T-helper 2 cell (primary cell): ENCODE results near the gene GNPAT.

Experiments used
- DNase-seq, 5 experiments: peaks; one replicate each; pipeline versions ENCODE4 v3.0.0 to v3.0.0-alpha.2; 2012 to 2022

GNPAT gene

DNA sequence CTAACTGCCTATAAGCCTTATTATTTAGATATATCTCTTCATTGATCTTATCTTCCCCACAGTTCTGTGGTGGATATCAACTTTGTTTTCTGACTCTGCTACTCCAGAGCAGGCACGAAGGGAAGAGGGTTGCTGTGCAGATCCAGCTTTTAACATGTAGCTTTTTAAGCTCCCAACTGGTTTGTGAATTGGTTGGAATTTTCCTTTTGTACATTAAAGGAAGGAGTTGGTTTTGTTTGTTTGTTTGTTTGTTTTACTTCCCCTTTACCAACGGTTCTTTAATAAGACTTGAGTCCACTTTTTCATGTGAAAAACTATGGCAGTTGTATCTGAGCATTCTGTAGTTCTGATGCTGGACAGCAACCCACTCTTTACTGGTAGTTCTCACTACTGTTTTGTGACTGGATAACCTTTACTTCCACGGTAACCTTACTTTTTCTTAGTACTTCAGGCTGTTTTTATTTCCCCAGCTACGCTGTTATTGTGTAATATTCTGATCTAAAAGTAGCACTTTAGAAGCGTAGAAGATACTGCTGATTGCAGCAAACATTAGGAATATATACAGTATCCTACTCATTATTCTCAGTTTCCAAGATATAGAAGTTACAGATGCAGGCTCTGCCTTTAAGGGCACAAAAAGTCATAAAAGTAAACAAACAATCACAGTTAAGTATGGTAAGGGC is 1.6 kb downstream of the GNPAT start:
- DNase-seq: peak in 1 of 5 experiments; percentile 75

DNA sequence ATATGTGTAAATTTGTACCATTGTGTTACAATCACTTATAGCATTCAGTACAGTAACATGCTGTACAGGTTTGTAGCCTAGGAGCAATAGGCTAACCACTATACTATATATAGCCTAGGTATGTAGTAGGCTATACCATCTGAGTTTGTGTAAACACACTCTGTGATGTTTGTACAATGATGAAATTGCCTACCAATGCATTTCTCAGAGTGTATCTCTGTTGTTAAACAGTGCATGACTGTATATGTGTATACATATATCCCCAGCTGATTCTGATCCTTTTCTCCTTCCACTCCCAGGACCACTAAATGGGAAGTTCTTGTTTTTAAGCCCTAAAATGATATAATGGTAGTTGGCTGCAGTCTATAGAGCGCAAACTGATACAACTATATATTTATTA is 7.8 kb downstream of the GNPAT start:
- DNase-seq: no peak

DNA sequence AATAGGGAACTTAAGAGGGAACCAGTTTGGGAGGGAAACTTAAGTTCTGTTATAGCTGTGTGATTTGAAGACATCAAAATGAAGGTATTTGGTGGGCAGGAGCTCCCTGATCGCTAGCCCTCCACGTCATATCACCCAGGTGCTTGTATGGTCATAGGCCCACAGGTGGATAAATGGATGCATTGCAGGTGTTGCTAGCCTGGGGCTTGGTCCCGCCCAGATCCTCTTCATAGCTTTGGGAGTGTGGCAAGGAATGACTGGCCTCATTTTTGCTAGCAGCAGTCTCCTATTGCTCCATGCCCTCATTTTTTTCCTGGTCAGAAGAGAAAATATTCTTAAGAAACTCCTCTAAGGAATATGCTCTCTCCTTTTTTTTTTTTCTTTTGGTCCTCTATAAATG is 11.3 kb downstream of the GNPAT start:
- DNase-seq: no peak

DNA sequence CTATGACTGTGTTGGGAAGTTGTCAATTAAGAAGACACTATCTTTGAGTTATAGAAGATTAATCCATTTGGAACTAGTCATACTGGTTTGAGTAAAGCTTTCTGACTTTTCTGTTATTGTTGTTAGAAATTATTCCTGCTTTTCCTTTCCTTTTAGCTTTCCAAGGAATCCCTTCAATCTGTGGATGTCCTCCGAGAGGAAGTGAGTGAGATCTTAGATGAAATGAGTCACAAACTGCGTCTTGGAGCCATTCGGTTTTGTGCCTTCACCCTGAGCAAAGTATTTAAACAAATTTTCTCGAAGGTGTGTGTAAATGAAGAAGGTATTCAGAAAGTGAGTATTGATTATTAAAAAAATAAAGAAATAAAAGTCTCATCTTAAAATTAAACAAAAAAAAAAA is 19.3 kb downstream of the GNPAT start:
- no peak for DNase-seq

DNA sequence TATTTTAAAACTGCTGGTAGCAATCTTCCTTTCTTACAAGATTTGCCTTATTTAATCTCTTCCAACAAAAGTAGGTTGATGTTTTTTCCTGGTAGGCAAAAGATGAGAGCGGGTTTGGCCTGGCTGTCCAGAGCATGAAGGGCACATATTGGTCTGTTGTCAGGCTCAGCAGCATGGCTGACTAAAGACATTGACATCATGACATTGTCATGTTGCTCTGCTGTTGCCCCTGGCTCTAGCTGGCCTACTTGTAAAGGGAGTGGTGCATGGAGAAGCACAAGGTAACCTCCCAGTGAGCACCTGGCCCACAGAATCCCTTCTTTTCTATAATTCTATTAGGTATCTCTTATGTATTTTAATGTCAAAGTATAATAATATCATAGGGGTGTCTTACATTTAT is 23.6 kb downstream of the GNPAT start:
- no peak for DNase-seq

DNA sequence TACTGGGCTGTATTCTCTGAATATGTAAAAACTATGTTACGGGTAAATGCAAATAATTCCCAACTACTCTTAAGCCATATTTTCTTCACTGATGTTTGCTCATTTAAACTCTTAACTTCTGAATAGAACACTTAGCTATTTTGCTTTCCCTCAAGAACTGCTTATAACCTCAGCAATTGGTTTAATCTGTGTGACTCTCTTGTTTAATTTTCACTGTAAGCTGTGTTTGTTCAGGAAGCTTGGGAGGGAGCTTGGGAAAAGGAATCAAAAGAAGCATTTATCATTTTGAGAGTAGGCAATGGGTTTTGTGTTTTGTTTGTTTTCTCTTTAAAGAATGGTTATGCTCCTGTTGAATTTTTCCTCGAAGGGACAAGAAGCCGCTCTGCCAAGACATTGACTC is 24.4 kb downstream of the GNPAT start:
- DNase-seq: no peak

DNA sequence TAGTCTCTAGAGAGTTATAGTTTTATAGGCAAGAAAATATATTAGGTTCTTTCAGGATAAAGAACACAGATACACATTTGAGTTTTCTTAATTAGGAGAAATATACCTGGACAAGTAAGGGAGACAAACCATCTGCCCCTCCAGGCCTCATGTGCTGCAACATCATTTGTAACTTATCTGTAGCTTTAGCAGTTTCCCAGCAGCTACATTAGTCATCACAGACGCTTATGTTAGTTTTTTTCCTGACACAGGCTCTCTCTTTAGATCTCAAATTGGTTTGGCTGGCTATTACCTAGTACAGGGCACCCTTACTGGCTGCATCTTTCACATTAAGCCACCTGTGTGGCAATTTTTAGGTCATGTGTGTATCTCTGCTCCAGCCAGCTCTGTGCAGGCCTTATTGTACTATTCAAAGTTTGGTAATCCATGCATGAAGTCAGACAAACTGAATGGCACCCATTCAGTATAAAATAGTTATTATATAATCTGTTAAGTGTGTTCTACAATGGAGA is 25.9 kb downstream of the GNPAT start:
- DNase-seq: no peak

DNA sequence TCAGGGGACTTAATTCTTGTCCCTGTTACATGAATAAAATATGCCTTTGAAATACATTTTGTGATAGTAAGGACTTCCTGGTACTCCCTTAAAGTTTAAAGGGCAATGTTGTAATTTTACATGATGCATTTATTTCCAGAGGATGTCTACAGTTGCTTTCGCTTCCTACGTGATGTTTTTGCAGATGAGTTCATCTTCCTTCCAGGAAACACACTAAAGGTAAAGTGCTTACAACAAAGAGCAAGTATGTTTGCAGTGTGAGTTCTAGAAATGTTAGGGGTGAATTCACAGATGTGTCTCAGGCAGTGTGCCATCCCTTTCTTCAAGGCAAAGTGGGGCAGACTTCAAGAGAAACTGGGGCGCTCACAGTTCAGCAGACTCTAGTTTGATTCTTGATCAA is 31.2 kb downstream of the GNPAT start:
- peak in 1 of 5 experiments; percentile 27 for DNase-seq

DNA sequence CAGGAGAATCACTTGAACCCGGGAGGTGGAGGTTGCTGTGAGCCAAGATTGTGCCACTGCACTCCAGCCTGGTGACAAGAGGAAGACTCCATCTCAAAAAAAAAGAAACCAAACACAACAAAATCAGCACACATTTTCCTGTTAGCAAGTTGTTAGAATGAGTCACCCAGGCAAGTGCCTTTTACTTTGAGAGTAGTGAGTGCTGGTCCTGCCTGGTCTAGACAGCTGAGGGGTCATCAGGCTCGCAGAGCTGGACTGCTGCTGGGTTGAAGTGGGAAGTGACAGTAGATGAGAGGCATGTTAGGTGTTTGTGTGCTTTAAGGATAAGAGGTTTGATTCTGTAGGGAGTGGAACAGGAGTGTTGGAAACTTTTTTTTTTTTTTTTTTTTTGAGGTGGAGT is 31.9 kb downstream of the GNPAT start:
- DNase-seq: no peak

DNA sequence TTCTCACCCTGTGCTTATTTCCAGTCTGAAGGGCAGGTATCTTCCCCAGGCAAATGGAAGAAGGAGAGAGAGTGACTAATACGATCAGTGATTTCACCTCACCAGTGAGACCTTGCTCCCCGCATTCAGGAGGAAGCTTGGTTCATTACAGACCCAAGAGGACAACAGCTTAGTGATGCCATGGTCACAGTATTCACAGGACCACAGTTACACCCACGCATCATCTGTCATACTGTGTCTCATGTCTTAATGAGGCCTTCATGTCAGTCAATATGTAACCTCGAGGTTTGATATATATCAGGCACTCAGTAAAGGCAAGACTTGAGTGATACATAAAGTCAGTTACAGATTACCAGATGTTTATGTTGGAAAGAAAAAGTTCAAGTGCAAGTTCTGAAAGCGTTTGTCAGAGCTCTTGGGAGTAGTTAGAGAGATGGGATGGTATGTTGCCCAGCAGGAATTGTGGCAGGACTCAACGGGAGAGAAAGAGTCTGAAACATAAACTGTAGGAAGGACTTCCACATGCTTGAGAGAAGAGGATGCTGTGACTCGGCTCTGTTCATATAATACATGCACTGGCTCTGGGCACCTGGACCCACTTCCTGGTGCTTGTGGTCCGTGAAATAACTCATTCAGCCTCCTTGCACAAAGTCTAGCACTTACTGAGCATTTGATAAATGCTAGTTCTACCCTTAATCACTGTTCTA is 33.3 kb downstream of the GNPAT start:
- DNase-seq: peak in 1 of 5 experiments; percentile 38

DNA sequence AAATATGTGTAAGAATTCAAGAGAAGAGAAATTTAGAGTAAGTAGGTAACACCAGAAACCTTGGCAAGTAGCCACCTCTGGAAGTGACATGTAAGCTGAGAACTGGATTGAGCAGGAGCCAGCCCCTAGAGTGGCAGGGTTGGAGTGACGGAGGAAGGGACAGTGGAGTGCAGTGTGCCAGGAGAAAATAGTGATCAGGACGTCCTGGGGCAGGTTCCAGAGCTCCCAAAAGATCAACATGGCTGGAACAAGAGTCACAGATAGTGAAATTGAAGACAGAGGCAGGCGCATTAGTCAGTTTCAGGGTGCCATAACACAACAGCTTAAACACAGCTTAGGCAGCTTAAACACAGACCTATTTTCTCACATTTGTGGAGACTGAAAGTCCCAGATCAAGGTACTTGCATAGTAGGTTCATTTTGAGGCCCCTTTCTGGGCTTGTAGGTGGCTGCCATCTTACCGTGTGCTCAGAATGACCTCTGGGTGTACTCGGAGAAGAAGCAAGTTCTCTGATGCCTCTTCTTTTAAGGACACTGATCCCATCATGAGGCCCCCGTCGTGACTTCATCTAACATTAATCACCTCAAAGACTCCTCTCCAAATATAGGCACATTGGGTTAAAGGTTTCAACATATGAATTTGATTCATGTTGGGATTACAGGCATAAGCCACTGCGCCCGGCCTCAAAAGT is 37.2 kb downstream of the GNPAT start:
- no peak for DNase-seq

DNA sequence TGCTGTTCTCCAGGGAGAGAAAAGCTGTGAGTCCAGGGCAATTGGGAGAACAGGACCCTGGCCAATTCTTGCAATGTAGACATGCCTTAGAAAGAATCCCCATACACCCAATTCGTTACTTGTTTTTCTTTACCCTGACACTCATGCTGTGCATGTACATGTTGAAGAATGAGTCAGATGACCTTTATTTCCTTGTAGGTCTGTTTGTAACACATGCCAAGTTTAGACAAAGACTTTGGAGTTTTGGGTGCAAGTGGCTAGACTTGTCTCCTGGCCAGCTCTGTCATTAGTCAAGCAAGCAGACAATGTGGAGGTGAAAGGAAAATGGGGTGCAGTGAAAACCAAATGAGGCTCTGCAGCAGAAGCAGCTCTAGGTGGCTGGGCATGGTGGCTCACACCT is 38.1 kb downstream of the GNPAT start:
- DNase-seq: no peak

DNA sequence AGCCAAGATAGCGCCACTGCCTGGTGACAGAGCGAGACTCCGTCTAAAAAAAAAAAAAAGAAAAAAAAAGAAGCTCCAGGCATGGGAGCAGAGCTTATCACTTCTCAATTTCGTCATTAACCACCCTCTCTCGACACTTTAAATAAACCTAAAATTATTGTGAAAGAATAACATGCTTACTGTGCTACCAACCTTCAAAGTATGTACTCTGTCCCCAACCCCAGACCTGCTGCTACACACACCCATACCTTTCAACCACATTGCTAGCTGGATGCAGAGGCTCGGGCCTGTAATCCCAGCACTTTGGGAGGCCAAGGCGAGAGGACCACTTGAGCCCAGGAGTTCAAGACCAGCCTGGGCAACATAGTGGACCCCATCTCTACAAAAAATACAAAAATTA is 38.7 kb downstream of the GNPAT start:
- no peak for DNase-seq

DNA sequence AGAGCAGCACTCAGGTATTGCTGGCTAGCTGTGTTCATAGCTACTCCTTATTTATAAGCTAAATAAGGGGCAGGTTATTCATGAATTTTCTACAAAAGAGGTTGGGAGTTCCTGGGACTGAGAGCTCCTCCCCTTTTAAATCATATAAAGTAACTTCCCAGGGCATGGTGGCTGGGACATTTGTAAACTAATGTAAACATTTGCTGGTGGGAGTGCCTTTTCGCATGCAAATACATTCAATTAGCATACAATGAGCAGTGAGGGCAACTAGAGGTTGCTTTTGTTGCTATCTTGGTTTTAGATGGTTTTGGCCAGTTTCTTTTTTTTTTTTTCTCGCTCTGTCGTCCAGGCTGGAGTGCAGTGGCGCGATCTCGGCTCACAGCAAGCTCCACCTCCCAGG is 43.4 kb downstream of the GNPAT start:
- DNase-seq: no peak

DNA sequence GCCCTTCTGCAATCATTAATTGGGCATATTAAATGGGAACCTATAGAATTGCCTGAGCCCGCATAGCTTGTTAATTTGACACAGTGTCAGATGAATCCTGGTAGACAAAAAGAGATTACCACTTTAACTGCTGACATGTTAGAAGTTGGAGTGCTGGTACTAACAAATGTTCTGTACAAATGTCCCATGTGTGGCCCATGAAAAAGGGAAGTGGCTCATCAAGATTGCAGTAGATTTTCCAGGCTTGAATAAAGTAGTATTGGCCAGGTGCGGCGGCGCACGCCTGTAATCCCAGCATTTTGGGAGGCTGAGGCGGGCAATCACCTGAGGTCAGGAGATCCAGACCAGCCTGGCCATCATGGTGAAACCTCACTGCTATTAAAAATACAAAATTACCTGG is 45.6 kb downstream of the GNPAT start:
- no peak for DNase-seq

DNA sequence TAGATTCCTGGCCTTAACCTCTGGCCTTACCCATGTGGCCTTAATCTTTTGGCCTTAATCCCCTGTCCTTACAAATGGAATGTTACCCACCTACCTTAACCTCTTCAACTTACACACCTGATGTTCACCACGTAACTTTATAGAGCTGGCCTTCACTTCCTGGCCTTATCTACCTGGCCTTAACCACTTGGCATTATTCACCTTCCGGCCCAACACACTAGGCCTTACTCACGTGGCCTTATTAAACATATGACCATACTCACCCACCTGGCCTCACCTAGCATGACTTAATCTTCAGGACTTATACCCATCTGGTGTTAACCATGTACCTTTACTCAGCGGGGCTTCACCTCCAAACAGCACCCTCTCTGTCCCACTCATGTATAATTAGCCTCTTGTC is 54.9 kb downstream of the GNPAT start:
- DNase-seq: no peak

DNA sequence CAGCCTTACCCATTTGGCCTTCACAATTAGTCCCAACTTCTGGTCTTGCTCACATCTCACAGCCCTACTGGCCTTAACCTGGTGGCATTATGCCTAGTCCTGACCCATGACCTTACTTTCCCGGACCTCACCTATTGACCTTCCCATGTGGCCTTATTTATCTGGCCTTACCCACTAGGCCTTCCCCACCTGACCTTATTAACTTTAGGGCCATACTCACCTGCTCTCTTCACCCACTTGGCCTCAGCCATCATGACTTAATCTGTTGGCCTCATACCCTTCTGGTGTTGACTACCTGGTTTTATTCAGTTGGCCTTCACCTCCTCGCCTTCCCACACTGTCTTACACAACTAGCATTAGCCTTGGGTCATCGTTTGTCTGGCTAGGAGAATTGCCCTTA is 61.0 kb downstream of the GNPAT start:
- DNase-seq: no peak

DNA sequence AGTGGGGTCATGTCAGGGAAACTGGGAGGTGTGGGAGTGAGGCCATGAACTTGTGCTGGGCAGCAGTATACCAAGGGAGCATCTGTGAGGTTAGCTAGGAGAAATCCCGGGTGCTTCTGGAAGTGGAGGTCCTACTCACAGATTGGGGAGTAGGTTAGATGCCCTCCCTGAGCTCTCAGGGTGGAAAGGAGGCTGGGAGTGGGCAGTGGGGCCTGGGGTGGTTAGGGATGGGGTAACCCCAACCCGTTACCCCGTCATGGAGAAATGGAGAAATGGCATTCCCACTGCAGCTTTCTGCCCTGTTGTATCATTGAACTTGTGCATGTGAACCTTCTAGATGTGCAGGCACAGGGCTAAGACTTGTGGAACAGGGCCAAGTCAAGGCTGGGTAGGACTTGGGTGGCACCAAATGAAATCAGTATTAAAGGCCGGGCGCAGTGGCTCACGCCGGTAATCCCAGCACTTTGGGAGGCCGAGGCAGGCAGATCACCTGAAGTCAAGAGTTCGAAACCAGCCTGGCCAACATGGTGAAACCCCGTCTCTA is 69.5 kb downstream of the GNPAT start:
- DNase-seq: no peak

DNA sequence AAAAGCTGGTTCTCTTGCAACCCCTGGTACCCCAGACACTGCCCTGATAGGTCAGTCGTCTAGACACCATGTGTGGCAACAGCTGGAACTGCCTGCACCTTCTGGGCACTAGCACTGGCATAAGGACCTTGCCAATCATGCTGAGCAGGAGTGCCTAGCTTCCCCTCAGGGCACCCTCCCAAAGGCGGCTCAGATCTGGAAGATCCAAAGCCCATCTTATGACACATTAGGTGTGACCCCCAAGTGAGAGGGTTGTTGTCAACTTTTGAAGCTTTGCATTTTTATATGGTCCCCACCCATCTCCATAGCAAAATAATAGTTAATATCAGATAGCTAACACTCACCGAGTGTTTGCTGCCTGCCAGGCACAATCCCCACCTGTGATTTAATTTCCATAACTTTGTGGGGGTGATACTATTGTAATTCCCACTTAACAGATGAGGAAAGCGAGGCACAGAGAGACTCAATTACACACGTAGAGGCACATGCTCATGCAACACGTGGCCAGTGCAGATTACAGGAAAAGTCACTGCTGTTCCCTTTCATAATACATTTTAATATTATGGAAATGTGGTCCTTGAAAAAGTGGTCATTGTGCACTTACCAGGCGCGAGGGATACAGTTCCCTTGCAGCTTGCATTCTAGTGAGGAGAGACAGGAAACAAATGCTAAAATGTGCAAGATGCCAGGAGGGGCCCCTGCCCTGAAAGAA is 70.9 kb downstream of the GNPAT start:
- no peak for DNase-seq

DNA sequence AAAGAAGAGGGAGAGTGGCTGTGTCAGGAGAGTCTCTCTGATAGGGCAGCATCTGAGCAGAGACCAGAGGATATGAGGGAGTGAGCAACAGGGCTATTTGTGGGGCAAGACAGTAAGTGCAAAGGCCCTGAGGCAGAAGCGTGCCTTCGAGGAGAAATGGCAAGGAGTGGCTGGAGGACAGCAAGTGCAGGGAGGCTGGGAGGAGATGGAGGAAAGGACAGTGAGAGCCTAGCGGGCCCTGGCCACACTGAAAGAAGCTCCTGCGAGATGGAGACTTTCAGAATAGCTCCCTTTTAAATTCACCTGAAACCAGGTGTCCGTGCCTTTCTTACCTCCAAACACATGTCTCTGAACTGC is 71.4 kb downstream of the GNPAT start:
- no peak for DNase-seq

DNA sequence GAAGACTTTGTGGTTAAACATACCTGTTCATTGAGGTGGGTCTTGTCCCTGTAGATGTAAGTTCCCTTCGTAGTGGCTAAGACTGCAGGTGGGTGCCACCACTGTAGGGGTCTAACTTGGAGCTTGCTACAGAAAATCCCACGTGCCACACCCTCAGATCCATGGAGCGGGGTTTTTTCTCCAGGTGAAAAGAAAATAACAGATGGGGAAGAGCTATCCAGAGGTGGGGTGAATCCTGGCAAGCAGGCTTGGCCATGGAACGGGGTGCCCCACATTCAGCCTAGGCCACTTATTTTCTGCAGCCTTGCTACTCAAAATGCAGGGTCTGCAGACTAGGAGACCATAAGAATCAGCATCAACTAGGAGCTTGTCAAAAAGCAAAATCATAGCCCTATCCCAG is 72.6 kb downstream of the GNPAT start:
- no peak for DNase-seq

DNA sequence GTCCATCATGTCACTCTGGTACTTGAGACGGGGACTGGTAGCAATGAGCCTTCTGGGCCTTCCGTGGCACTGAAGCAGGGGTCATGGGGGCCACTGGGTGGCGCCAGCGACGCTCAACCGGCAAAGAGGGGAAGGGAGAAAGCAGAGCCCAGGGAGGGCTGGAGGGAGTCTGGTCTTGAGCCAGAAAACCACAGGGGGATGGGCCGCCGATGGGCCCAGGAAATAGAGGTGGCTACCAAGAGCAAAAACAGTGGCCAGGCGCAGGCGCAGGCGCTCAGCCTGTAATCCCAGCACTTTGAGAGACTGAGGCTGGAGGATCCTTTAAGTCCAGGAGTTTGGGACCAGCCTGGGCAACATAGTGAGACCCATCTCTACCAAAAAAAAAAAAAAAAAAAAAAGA is 74.9 kb downstream of the GNPAT start:
- peak in 2 of 5 experiments; percentile 17 to 57 for DNase-seq
